Measurements from ENCODE around the gene KRTAP5-5.

DNA sequence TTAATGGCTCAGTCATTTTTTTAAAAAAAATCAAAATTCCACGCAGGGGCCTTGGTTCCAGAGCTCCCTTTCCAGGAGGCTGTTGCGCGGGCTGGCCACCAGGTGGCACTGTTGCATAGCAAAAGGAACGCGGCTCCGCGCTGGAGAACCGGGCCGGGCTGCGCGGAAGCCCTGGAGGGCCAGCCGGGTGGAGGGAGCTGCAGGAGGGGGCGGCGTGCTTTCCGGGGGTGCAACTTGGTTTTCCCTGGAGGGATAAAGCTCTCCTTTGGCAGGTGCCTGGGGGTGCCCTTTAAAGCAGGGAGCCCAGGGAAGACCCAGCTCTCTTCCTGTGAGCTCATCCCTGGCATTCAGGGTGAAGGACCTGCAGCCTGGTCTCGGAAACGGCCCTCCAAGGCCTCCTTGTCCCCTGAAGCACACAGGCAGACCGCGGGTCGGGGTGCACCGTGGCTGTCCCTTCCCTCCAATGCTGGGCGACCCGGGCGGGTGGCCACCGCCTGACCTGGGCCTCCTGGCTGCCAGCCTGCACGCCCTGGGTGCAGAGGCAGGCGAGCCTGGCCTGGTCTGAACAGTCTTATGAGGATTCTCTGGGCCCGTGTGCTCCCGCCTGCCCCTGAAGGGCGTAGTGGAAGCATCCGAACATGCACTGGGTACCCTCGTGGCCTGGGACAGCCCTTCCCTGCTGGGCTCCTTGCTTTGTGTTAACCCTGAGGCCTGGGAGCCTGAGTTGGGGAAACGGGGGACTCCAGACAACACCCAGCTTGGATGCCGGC lies 23.4 kb downstream of the KRTAP5-5 start:
- TF ChIP-seq, protein P1, sequence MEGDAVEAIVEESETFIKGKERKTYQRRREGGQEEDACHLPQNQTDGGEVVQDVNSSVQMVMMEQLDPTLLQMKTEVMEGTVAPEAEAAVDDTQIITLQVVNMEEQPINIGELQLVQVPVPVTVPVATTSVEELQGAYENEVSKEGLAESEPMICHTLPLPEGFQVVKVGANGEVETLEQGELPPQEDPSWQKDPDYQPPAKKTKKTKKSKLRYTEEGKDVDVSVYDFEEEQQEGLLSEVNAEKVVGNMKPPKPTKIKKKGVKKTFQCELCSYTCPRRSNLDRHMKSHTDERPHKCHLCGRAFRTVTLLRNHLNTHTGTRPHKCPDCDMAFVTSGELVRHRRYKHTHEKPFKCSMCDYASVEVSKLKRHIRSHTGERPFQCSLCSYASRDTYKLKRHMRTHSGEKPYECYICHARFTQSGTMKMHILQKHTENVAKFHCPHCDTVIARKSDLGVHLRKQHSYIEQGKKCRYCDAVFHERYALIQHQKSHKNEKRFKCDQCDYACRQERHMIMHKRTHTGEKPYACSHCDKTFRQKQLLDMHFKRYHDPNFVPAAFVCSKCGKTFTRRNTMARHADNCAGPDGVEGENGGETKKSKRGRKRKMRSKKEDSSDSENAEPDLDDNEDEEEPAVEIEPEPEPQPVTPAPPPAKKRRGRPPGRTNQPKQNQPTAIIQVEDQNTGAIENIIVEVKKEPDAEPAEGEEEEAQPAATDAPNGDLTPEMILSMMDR (IDR thresholded peaks at IDR 0.05; ENCODE audit: low read length), result peak; percentile 97
- TF ChIP-seq EZH2 (IDR thresholded peaks at IDR 0.05; ENCODE audit: borderline replicate concordance, low read length), result no peak

Data from OCI-LY1 (cell line).